ENCODE results near the gene PACS1. TPM values are rescaled to one million over a fixed set of nuclear protein-coding genes. Genes with fewer than 3 reads are reported as not detected.

The PACS1 gene
- total and polyA plus RNA-seq, 8 donors = 14.7 to 269 (median 51.0) TPM

DNA sequence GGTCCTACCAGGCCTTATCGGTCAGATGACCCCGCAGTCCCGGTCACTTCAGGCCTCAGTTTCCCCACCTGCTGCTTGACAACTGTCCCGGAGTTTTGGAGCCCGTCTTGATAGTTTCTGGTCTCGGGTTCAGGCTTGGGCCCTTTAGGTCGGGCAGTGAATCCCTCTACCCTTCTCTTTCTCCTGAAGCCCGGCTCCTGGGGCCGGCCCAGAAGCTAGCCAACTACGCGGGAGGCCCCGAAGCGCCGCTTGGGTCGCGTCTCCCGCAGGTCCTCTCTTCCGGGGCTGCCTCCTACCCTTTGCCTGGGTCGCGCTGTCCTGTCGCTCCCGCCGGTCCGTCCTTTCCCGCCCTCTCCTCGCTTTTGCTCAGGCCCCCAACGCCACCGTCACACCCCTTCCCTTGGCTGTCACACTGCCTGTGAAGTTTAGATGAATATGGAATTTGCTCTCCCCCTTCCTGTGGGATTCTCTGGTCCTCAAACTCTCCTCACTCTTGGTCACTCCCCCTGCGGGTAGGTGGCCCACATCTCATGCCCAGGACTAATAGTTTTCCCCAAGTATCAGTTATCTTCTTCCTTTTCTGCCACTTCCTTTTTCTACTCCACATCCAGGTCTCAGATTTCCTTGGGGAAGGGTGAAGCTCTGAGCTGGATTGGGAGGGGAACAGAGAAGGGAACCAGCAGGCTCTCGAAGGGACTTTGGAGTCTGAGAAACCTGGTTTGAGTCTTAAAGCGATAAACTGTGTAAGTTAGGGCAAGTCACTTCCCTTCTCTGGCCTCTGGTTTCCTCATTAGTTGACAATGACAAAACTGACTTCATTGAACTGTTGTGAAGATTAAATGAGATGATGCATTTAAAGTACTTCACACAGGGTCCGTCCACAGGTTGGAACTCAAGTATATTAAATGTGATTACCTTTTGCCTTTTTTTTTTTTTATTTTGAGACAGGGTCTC, 199.2 kb downstream of the PACS1 start:
- H3K4me3 ChIP-seq = peak overlapping the region; percentile 72 to 81 (median 78)
- no peaks in the 10 kb centered on the region for H3K27me3 ChIP-seq
- H3K27ac ChIP-seq = peak overlapping the region; percentile 96 to 98 (median 98)
- intact Hi-C loops (cut with DNase I; ENCODE audit: low total_unique reads) = no loop called here
- WGBS, 5 donors = 2 to 3% (median 2%) methylated on average over 29 to 32 of the region's 32 CpGs
- peaks cover 16 to 54% (median 45%) of the 10 kb centered on the region in 4 donors for H3K4me1 ChIP-seq
- no peaks in the 10 kb centered on the region for H3K9me3 ChIP-seq
- DNase-seq = peak in 1 of 2 donors; percentile 59
- H3K36me3 ChIP-seq = peaks cover 31 to 58% (median 54%) of the 10 kb centered on the region in 4 donors
- TF ChIP-seq, protein P1, sequence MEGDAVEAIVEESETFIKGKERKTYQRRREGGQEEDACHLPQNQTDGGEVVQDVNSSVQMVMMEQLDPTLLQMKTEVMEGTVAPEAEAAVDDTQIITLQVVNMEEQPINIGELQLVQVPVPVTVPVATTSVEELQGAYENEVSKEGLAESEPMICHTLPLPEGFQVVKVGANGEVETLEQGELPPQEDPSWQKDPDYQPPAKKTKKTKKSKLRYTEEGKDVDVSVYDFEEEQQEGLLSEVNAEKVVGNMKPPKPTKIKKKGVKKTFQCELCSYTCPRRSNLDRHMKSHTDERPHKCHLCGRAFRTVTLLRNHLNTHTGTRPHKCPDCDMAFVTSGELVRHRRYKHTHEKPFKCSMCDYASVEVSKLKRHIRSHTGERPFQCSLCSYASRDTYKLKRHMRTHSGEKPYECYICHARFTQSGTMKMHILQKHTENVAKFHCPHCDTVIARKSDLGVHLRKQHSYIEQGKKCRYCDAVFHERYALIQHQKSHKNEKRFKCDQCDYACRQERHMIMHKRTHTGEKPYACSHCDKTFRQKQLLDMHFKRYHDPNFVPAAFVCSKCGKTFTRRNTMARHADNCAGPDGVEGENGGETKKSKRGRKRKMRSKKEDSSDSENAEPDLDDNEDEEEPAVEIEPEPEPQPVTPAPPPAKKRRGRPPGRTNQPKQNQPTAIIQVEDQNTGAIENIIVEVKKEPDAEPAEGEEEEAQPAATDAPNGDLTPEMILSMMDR (IDR thresholded peaks at IDR 0.05) = no peak
- TF ChIP-seq POLR2AphosphoS5 (IDR thresholded peaks at IDR 0.05) = no peak
- TF ChIP-seq POLR2A (IDR thresholded peaks at IDR 0.05) = no peak
- no peak for TF ChIP-seq EP300 (IDR thresholded peaks at IDR 0.05)

DNA sequence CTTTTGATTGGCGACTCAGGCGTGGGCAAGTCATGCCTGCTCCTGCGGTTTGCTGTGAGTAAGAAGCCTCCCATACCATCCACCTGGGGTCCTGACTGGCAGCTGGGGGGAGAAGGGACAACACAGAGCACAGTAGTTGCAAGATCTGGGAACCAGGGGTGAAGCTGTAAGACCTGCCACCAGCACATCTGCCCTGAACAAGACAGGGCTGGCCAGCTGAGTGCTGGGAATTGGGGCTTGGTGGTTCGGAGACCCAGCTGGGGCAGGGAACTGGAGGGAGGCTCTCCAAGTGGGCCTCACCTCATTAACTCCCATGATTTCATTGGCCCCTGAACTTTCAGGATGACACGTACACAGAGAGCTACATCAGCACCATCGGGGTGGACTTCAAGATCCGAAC, 201.7 kb downstream of the PACS1 start:
- no peaks in the 10 kb centered on the region for H3K27me3 ChIP-seq
- no peak overlapping the region for H3K4me3 ChIP-seq
- no peak overlapping the region for H3K27ac ChIP-seq
- H3K36me3 ChIP-seq = peaks cover 43 to 60% (median 57%) of the 10 kb centered on the region in 4 donors
- TF ChIP-seq EP300 (IDR thresholded peaks at IDR 0.05) (no peak), POLR2A (IDR thresholded peaks at IDR 0.05) (no peak), POLR2AphosphoS5 (IDR thresholded peaks at IDR 0.05) (no peak)
- TF ChIP-seq, protein P1 (IDR thresholded peaks at IDR 0.05) = no peak
- DNase-seq = no peak
- peaks cover 13 to 42% (median 34%) of the 10 kb centered on the region in 4 donors for H3K4me1 ChIP-seq
- no peaks in the 10 kb centered on the region for H3K9me3 ChIP-seq
- 93 to 96% (median 94%) methylated on average over 7 of the region's 7 CpGs for WGBS, 5 donors
- intact Hi-C loops (cut with DNase I; ENCODE audit: low total_unique reads) = no loop called here

DNA sequence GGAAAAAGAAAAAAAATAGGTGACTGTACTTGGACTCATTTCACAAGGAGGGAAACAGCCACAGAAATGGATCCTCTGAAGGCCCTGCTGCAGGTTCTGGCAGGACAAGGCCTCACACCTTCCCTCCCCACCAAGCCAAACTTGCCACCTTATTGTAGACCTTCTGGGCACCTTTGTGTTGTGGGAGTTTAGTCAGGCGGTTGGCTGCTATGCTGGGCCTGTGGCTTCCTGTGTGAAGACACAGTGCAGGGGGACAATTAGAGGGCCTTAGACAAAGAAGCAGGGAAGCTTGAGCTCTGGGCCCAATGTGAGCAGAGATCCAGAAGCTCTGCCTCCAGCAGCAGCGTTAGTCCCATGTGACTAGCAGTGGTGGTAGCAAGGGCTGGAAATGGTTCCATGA, 202.5 kb downstream of the PACS1 start:
- no peak for DNase-seq
- no peak overlapping the region for H3K27ac ChIP-seq
- intact Hi-C loops (cut with DNase I; ENCODE audit: low total_unique reads) = no loop called here
- no peaks in the 10 kb centered on the region for H3K27me3 ChIP-seq
- no peak overlapping the region for H3K4me3 ChIP-seq
- H3K9me3 ChIP-seq = no peaks in the 10 kb centered on the region
- H3K36me3 ChIP-seq = peaks cover 43 to 64% (median 60%) of the 10 kb centered on the region in 4 donors
- TF ChIP-seq, protein P1 (IDR thresholded peaks at IDR 0.05) = no peak
- TF ChIP-seq EP300 (IDR thresholded peaks at IDR 0.05) (no peak), POLR2AphosphoS5 (IDR thresholded peaks at IDR 0.05) (no peak), POLR2A (IDR thresholded peaks at IDR 0.05) (no peak)
- H3K4me1 ChIP-seq = peaks cover 14 to 45% (median 33%) of the 10 kb centered on the region in 4 donors
- 77 to 96% (median 81%) methylated on average over 2 of the region's 2 CpGs for WGBS, 5 donors

DNA sequence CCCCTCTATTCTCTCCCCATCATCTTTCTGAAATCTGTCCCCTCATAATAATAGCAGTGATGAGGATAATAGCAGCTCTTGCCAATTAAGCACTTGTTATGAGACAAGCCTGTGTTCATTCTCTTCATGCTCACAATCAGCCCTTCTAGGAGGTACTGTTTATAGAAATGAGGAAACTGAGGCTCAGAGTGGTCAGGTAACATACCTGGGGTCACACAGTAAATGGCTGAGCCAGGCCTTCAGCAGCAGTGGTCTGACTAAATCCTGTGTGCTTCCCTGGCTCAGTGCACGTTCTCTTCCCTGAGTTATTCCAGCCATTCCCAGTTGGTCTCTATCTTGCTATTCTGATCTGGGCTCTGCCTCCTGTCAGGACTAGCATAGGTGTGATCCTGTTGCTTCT, 204.1 kb downstream of the PACS1 start:
- intact Hi-C loops (cut with DNase I; ENCODE audit: low total_unique reads) = no loop called here
- 56 to 67% (median 60%) methylated on average over 1 of the region's 1 CpG for WGBS, 5 donors
- no peak for TF ChIP-seq POLR2AphosphoS5 (IDR thresholded peaks at IDR 0.05)
- TF ChIP-seq POLR2A (IDR thresholded peaks at IDR 0.05) = no peak
- TF ChIP-seq, protein P1 (IDR thresholded peaks at IDR 0.05) = no peak
- H3K27me3 ChIP-seq = peaks cover 0 to 9% (median 0%) of the 10 kb centered on the region in 3 donors
- H3K9me3 ChIP-seq = no peaks in the 10 kb centered on the region
- peaks cover 23 to 49% (median 38%) of the 10 kb centered on the region in 4 donors for H3K4me1 ChIP-seq
- H3K36me3 ChIP-seq = peaks cover 43 to 64% (median 60%) of the 10 kb centered on the region in 4 donors
- no peak overlapping the region for H3K27ac ChIP-seq
- no peak for DNase-seq
- H3K4me3 ChIP-seq = no peak overlapping the region

Measured in stomach (tissue), 9 donors.